ENCODE results near the gene GTPBP3.

The GTPBP3 gene

GRCh38 chr19:17332677-17333581 is 4.4 kb upstream of the GTPBP3 start:
- Histone ChIP-seq H3K36me3 (replicated peaks in 1 of 2; ENCODE audit: control insufficient read depth in 2 of 2, insufficient read depth in 2 of 2, low read length in 2 of 2) (peaks cover 21 to 29% of the 10 kb centered on the region in 2 donors), H3K79me1 (ENCODE audit: low read depth, low read length) (peaks cover 4% of the 10 kb centered on the region), H3K4me2 (ENCODE audit: insufficient read depth, low read length, poor library complexity, severe bottlenecking) (no peak overlapping the region), H2AFZ (ENCODE audit: low read length) (no peak overlapping the region), H3K18ac (ENCODE audit: low read length) (peak overlapping the region; percentile 21), H3K4me1 (ENCODE audit: control insufficient read depth in 2 of 2, insufficient read depth in 1 of 2, low read depth in 1 of 2, low read length in 2 of 2) (peaks cover 8 to 15% of the 10 kb centered on the region in 2 donors), H3K4me3 (ENCODE audit: low read length in 2 of 2) (peak overlapping the region; percentile 41 to 88), H3K23ac (ENCODE audit: low read depth, low read length, poor library complexity) (peak overlapping the region; percentile 95), H3K9me3 (replicated peaks in 1 of 2; ENCODE audit: control insufficient read depth in 2 of 2, insufficient read depth in 1 of 2, low read depth in 1 of 2, low read length in 2 of 2) (peaks cover 3 to 8% of the 10 kb centered on the region in 2 donors), H3K4ac (ENCODE audit: low read length) (no peak overlapping the region), H2BK5ac (ENCODE audit: low read length) (peak overlapping the region; percentile 26), H3K27ac (replicated peaks; ENCODE audit: low read length) (peak overlapping the region; percentile 15), H3K27me3 (ENCODE audit: control insufficient read depth in 3 of 3, insufficient read depth in 3 of 3, low read depth in 1 of 3, low read length in 3 of 3) (peaks cover 0 to 7% (median 0%) of the 10 kb centered on the region in 3 experiments), H2BK12ac (ENCODE audit: low read length) (no peak overlapping the region), H4K8ac (ENCODE audit: low read depth, low read length) (no peak overlapping the region), H3K9ac (ENCODE audit: low read depth, low read length, poor library complexity) (peak overlapping the region; percentile 66), H2BK15ac (ENCODE audit: low read length) (no peak overlapping the region), H2BK120ac (ENCODE audit: low read depth, low read length) (no peak overlapping the region), H2AK5ac (ENCODE audit: low read depth, low read length) (peak overlapping the region; percentile 73), H3K14ac (ENCODE audit: low read length) (peak overlapping the region; percentile 14), H4K91ac (ENCODE audit: low read depth, low read length, poor library complexity) (no peak overlapping the region)
- DNase-seq (ENCODE audit: low spot score): no peak
- no CpG with 5 or more reads among the region's 45 CpGs for WGBS, 2 donors (ENCODE audit: extremely low coverage in 2 of 2, insufficient read length in 2 of 2, insufficient replicate concordance in 1 of 2)

DNA sequence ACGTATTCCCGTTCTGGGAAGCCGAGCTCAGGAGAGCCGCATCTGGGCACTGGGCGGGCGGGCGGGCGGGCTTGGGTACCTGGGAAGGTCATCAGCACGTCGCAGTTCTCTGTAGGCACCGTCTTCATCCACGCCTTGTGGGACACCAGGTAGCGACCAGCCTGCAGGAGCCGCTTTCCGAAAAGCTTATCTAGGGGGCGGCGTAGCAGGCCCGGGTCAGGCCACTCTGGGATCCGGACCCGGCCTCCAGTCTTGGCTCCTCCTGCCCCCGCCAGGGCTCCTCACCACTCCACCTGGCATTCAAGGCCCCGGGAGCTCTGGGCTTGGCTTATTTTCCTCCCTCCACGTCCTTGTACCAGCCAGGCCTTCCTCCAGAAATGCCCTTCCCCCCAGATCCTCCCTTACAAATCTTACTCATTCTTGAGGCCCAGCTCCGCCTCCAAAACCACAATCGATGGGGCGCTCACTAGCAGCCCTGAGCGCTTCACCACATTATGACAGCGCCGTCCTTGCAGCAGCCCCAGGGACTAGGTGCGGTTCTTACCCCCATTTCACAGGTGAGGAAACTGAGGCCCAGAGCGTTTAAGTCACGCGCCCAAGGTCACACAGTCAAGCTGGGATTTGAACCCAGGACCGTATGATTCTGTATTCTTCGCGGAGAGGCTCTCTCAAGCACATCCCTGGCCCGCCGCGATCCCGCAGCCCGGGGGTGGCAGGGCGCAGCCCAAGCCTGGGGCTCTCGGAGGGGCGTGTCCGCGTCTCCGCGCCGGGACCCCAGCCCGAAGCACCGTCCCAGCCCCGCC is 3.5 kb upstream of the GTPBP3 start:
- Histone ChIP-seq H2BK120ac (ENCODE audit: low read depth, low read length) (peak overlapping the region; percentile 81), H3K4me2 (ENCODE audit: insufficient read depth, low read length, poor library complexity, severe bottlenecking) (peak overlapping the region; percentile 87), H3K4me1 (ENCODE audit: control insufficient read depth in 2 of 2, insufficient read depth in 1 of 2, low read depth in 1 of 2, low read length in 2 of 2) (peaks cover 15 to 22% of the 10 kb centered on the region in 2 donors), H3K27me3 (ENCODE audit: control insufficient read depth in 3 of 3, insufficient read depth in 3 of 3, low read depth in 1 of 3, low read length in 3 of 3) (peaks cover 0 to 7% (median 0%) of the 10 kb centered on the region in 3 experiments), H3K18ac (ENCODE audit: low read length) (peak overlapping the region; percentile 100), H3K36me3 (replicated peaks in 1 of 2; ENCODE audit: control insufficient read depth in 2 of 2, insufficient read depth in 2 of 2, low read length in 2 of 2) (peaks cover 27 to 36% of the 10 kb centered on the region in 2 donors), H3K9ac (ENCODE audit: low read depth, low read length, poor library complexity) (peak overlapping the region; percentile 100), H3K14ac (ENCODE audit: low read length) (peak overlapping the region; percentile 100), H3K4ac (ENCODE audit: low read length) (peak overlapping the region; percentile 99), H4K8ac (ENCODE audit: low read depth, low read length) (no peak overlapping the region), H2AFZ (ENCODE audit: low read length) (peak overlapping the region; percentile 94), H2BK12ac (ENCODE audit: low read length) (peak overlapping the region; percentile 63), H2BK15ac (ENCODE audit: low read length) (peak overlapping the region; percentile 85), H4K91ac (ENCODE audit: low read depth, low read length, poor library complexity) (peak overlapping the region; percentile 95), H2BK5ac (ENCODE audit: low read length) (peak overlapping the region; percentile 26), H3K27ac (replicated peaks; ENCODE audit: low read length) (peak overlapping the region; percentile 85), H3K23ac (ENCODE audit: low read depth, low read length, poor library complexity) (peak overlapping the region; percentile 98), H3K4me3 (ENCODE audit: low read length in 2 of 2) (peak overlapping the region; percentile 88 to 95), H2AK5ac (ENCODE audit: low read depth, low read length) (peak overlapping the region; percentile 73), H3K9me3 (replicated peaks in 1 of 2; ENCODE audit: control insufficient read depth in 2 of 2, insufficient read depth in 1 of 2, low read depth in 1 of 2, low read length in 2 of 2) (peaks cover 3 to 8% of the 10 kb centered on the region in 2 donors), H3K79me1 (ENCODE audit: low read depth, low read length) (peaks cover 8% of the 10 kb centered on the region)
- WGBS, 2 donors (ENCODE audit: extremely low coverage in 2 of 2, insufficient read length in 2 of 2, insufficient replicate concordance in 1 of 2): no CpG with 5 or more reads among the region's 52 CpGs
- no peak for DNase-seq (ENCODE audit: low spot score)

- H2BK5ac ChIP-seq (ENCODE audit: low read length): peak within 1 kb of the TSS; percentile 26
- peak within 1 kb of the TSS; percentile 99 for H3K4ac ChIP-seq (ENCODE audit: low read length)
- peak; percentile 96 for DNase-seq (ENCODE audit: low spot score)
- whole genome bisulfite sequencing, 2 donors (ENCODE audit: extremely low coverage in 2 of 2, insufficient read length in 2 of 2, insufficient replicate concordance in 1 of 2): no CpG with 5 or more reads among the region's 86 CpGs
- peaks cover 7% of the 10 kb centered on the region for H3K79me1 ChIP-seq (ENCODE audit: low read depth, low read length)
- peak within 1 kb of the TSS; percentile 94 for H2AFZ ChIP-seq (ENCODE audit: low read length)
- H3K4me2 ChIP-seq (ENCODE audit: insufficient read depth, low read length, poor library complexity, severe bottlenecking): peak within 1 kb of the TSS; percentile 87
- H2BK120ac ChIP-seq (ENCODE audit: low read depth, low read length): peak within 1 kb of the TSS; percentile 81
- peak within 1 kb of the TSS; percentile 85 for H2BK15ac ChIP-seq (ENCODE audit: low read length)
- H3K23ac ChIP-seq (ENCODE audit: low read depth, low read length, poor library complexity): peak within 1 kb of the TSS; percentile 98
- peak within 1 kb of the TSS; percentile 88 to 95 for H3K4me3 ChIP-seq (ENCODE audit: low read length in 2 of 2)
- peak within 1 kb of the TSS; percentile 100 for H3K14ac ChIP-seq (ENCODE audit: low read length)
- H2BK12ac ChIP-seq (ENCODE audit: low read length): peak within 1 kb of the TSS; percentile 63
- peak within 1 kb of the TSS; percentile 85 for H3K27ac ChIP-seq (replicated peaks; ENCODE audit: low read length)
- H3K9me3 ChIP-seq (replicated peaks in 1 of 2; ENCODE audit: control insufficient read depth in 2 of 2, insufficient read depth in 1 of 2, low read depth in 1 of 2, low read length in 2 of 2): peaks cover 3 to 5% of the 10 kb centered on the region in 2 donors
- H3K9ac ChIP-seq (ENCODE audit: low read depth, low read length, poor library complexity): peak within 1 kb of the TSS; percentile 100
- H4K91ac ChIP-seq (ENCODE audit: low read depth, low read length, poor library complexity): peak within 1 kb of the TSS; percentile 95
- H3K4me1 ChIP-seq (ENCODE audit: control insufficient read depth in 2 of 2, insufficient read depth in 1 of 2, low read depth in 1 of 2, low read length in 2 of 2): peaks cover 15 to 17% of the 10 kb centered on the region in 2 donors
- no peaks in the 10 kb centered on the region for H3K27me3 ChIP-seq (ENCODE audit: control insufficient read depth in 3 of 3, insufficient read depth in 3 of 3, low read depth in 1 of 3, low read length in 3 of 3)
- H3K36me3 ChIP-seq (replicated peaks in 1 of 2; ENCODE audit: control insufficient read depth in 2 of 2, insufficient read depth in 2 of 2, low read length in 2 of 2): peaks cover 30 to 39% of the 10 kb centered on the region in 2 donors
- peak within 1 kb of the TSS; percentile 100 for H3K18ac ChIP-seq (ENCODE audit: low read length)
- peak within 1 kb of the TSS; percentile 92 for H4K8ac ChIP-seq (ENCODE audit: low read depth, low read length)
- H2AK5ac ChIP-seq (ENCODE audit: low read depth, low read length): peak within 1 kb of the TSS; percentile 73
Measured at GRCh38 chr19:17334414-17335409, 2.6 kb upstream of the GTPBP3 start, which contains the start of gene ANO8. Gene ANO8 (minus strand): TSS chr19:17334855. CDS start chr19:17334670, 185 bp downstream.
